GM12878 (cell line): ENCODE data around the gene DMRT1. TPM values are rescaled to one million over a fixed set of nuclear protein-coding genes. Genes with fewer than 3 reads are reported as not detected.

Source experiments
- BHLHE40 ChIP-seq, 2 experiments: fragments of 450-650 bp in 1 of 2; IDR thresholded peaks; 2 replicates each; pipeline ENCODE4 v1.6.1; 2011 to 2017; ENCODE audit warnings: low read depth in 2 of 2, borderline replicate concordance in 1 of 2, improper control_type of control experiment in 1 of 2, low read length in 1 of 2, mild to moderate bottlenecking in 1 of 2
- CEBPB ChIP-seq, 2 experiments: fragments of 150-350 bp in 1 of 2; IDR thresholded peaks; 2 replicates each; pipeline ENCODE4 v1.6.1; 2012 to 2014; ENCODE audit warnings: low read depth in 2 of 2, low read length in 2 of 2, borderline replicate concordance in 1 of 2, inconsistent platforms in 1 of 2
- CHD1 ChIP-seq: IDR thresholded peaks from 2 replicates; pipeline ENCODE4 v1.6.1; 2012; ENCODE audit warnings: low read depth, low read length, improper control_type of control experiment
- CREM ChIP-seq: IDR thresholded peaks from 2 replicates; pipeline ENCODE4 v1.6.1; 2014; ENCODE audit warnings: antibody characterized with exemption, low read depth
- FOXK2 ChIP-seq: fragments of 450-650 bp; IDR thresholded peaks from 2 replicates; pipeline ENCODE4 v1.6.1; 2017; ENCODE audit warnings: mild to moderate bottlenecking, moderate library complexity
- FOXM1 ChIP-seq: IDR thresholded peaks from 2 replicates; pipeline ENCODE4 v1.6.1; 2012; ENCODE audit warnings: low read depth, mild to moderate bottlenecking, inconsistent platforms, low read length, moderate library complexity
- LARP7 ChIP-seq: fragments of 450-650 bp; IDR thresholded peaks from 2 replicates; pipeline ENCODE4 v1.6.1; 2017; ENCODE audit warnings: mild to moderate bottlenecking
- MEF2A ChIP-seq: IDR thresholded peaks from 2 replicates; pipeline ENCODE4 v1.6.1; 2011; ENCODE audit warnings: low read depth, mild to moderate bottlenecking, low read length, moderate library complexity; ENCODE audit not compliant: insufficient read depth
- NFYA ChIP-seq: IDR thresholded peaks from 2 replicates; pipeline ENCODE4 v1.6.1; 2011; ENCODE audit warnings: low read depth, mild to moderate bottlenecking, low read length, improper control_type of control experiment, borderline replicate concordance
- NFYB ChIP-seq: IDR thresholded peaks from 2 replicates; pipeline ENCODE4 v1.6.1; 2011; ENCODE audit warnings: low read depth, mild to moderate bottlenecking, low read length, improper control_type of control experiment, moderate library complexity; ENCODE audit not compliant: insufficient read depth
- RAD21 ChIP-seq: IDR thresholded peaks from 2 replicates; pipeline ENCODE4 v1.6.1; 2011; ENCODE audit warnings: mild to moderate bottlenecking, low read depth, low read length, moderate library complexity; ENCODE audit not compliant: insufficient read depth
- SIX5 ChIP-seq: IDR thresholded peaks from 2 replicates; pipeline ENCODE4 v1.6.1; 2011; ENCODE audit warnings: mild to moderate bottlenecking, low read depth, low read length, moderate library complexity; ENCODE audit not compliant: severe bottlenecking
- SMARCA5 ChIP-seq: fragments of 450-650 bp; IDR thresholded peaks from 2 replicates; pipeline ENCODE4 v1.6.1; 2017; ENCODE audit warnings: mild to moderate bottlenecking
- WRNIP1 ChIP-seq: IDR thresholded peaks from 2 replicates; pipeline ENCODE4 v1.6.1; 2011; ENCODE audit warnings: low read depth, low read length, improper control_type of control experiment, borderline replicate concordance
- YBX1 ChIP-seq: fragments of 450-650 bp; IDR thresholded peaks from 2 replicates; pipeline ENCODE4 v1.6.1; 2016; ENCODE audit warnings: antibody characterized with exemption
- ZNF217 ChIP-seq: fragments of 450-650 bp; IDR thresholded peaks from 2 replicates; pipeline ENCODE4 v1.6.1; 2017; ENCODE audit warnings: antibody characterized with exemption, mild to moderate bottlenecking
- ZNF274 ChIP-seq: IDR thresholded peaks from one replicate; pipeline ENCODE4 v1.8.0; 2011; ENCODE audit not compliant: insufficient read length, insufficient read depth
- ZNF622 ChIP-seq: fragments of 450-650 bp; IDR thresholded peaks from 2 replicates; pipeline ENCODE4 v1.6.1; 2017; ENCODE audit warnings: mild to moderate bottlenecking, inconsistent platforms
- ZSCAN29 ChIP-seq: fragments of 450-650 bp; IDR thresholded peaks from 2 replicates; pipeline ENCODE4 v1.6.1; 2017; ENCODE audit warnings: mild to moderate bottlenecking, moderate library complexity
- polyA plus RNA-seq, 11 experiments: library from polyadenylated mRNA; depleted of rRNA in 4 of 11; unstranded in 6 of 11; stranded (reverse) in 5 of 11; fragments of >200 nt; fragmentation: Nextera tagmentation in 4 of 11; fragmentation: Illumina TruSeq in 1 of 11; extraction: Ambion mirVana in 4 of 11; extraction: Trizol in 1 of 11; gene quantifications; 1 replicate in 1 of 11; 2 replicates in 10 of 11; pipeline versions ENCODE4 v1.2.1 to v1.2.3, GENCODE V29; 2011 to 2016; ENCODE audit warnings: inconsistent platforms in 2 of 11, missing spikeins in 2 of 11, low read depth in 1 of 11
- total RNA-seq, 4 experiments: library from RNA; depleted of rRNA in 3 of 4; stranded (reverse); fragments of >200 nt in 3 of 4; fragmentation: Illumina TruSeq in 1 of 4; extraction: Trizol in 1 of 4; gene quantifications; 2 replicates each; pipeline versions ENCODE4 v1.2.1 to v1.2.3, GENCODE V29; 2013 to 2021
- TF ChIP-seq, protein P1 (sequence below): IDR thresholded peaks from 2 replicates; pipeline ENCODE4 v1.6.1; 2012; ENCODE audit warnings: low read depth, low read length, improper control_type of control experiment
- TF ChIP-seq, protein P2 (sequence below): IDR thresholded peaks from 2 replicates; pipeline ENCODE4 v1.6.1; 2011; ENCODE audit warnings: low read depth, low read length, improper control_type of control experiment, borderline replicate concordance
- TF ChIP-seq, protein P3 (sequence below): fragments of 450-650 bp; IDR thresholded peaks from 2 replicates; pipeline ENCODE4 v1.6.1; 2016; ENCODE audit warnings: mild to moderate bottlenecking
- TF ChIP-seq, protein P4 (sequence below): fragments of 450-650 bp; IDR thresholded peaks from 2 replicates; pipeline ENCODE4 v1.6.1; 2017; ENCODE audit warnings: low read depth, mild to moderate bottlenecking, moderate library complexity
- TF ChIP-seq, protein P5 (sequence below): IDR thresholded peaks from 2 replicates; pipeline ENCODE4 v1.6.1; 2012; ENCODE audit warnings: low read length, inconsistent platforms

The DMRT1 gene
- total and polyA plus RNA-seq, 10 of the 15 experiments (the other 5 are each of a cell fraction or from before 2014, with no cell fraction given): 0.06 to 1.9 (median 0.24) TPM

DNA sequence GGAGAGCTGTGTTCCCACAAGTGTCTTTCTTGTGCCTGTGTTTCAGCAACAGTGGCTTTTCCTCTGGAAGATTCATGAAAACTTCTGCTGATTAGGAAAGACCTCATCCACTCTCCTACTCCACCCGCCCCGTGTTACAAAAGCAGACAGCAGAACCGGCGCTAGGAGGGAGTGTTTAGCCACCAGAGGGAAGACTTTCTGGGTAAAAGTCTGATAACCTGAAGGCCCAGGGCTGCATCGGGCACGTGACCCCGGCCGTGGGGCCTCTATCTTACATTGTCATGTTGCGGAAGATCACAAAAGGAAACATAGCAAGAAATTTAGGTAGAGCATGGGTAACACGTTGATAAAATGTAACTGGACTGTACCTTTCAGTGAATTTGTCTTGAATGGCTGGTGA is 176.6 kb downstream of the DMRT1 start (continued):
- TF ChIP-seq ZNF217: no peak
- no peak for TF ChIP-seq ZNF622
- TF ChIP-seq YBX1: no peak
- TF ChIP-seq, protein P1, sequence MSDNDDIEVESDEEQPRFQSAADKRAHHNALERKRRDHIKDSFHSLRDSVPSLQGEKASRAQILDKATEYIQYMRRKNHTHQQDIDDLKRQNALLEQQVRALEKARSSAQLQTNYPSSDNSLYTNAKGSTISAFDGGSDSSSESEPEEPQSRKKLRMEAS: no peak
- no peak for TF ChIP-seq FOXM1
- no peak for TF ChIP-seq CEBPB (IDR thresholded peaks at IDR 0.05; ENCODE audit: borderline replicate concordance in 1 of 2, low read depth in 2 of 2, low read length in 2 of 2)
- TF ChIP-seq MEF2A: no peak
- peak; percentile 46; the same call in 1 of the 2 replicates for TF ChIP-seq RAD21
- no peak for TF ChIP-seq CREM
- no peak for TF ChIP-seq ZSCAN29
- TF ChIP-seq SIX5: no peak
- TF ChIP-seq, protein P2, sequence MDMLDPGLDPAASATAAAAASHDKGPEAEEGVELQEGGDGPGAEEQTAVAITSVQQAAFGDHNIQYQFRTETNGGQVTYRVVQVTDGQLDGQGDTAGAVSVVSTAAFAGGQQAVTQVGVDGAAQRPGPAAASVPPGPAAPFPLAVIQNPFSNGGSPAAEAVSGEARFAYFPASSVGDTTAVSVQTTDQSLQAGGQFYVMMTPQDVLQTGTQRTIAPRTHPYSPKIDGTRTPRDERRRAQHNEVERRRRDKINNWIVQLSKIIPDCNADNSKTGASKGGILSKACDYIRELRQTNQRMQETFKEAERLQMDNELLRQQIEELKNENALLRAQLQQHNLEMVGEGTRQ: peak; percentile 35; the same call in 1 of the 2 replicates
- TF ChIP-seq SMARCA5: no peak
- no peak for TF ChIP-seq WRNIP1
- TF ChIP-seq, protein P3, sequence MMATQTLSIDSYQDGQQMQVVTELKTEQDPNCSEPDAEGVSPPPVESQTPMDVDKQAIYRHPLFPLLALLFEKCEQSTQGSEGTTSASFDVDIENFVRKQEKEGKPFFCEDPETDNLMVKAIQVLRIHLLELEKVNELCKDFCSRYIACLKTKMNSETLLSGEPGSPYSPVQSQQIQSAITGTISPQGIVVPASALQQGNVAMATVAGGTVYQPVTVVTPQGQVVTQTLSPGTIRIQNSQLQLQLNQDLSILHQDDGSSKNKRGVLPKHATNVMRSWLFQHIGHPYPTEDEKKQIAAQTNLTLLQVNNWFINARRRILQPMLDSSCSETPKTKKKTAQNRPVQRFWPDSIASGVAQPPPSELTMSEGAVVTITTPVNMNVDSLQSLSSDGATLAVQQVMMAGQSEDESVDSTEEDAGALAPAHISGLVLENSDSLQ: no peak
- no peak for TF ChIP-seq NFYA
- no peak for TF ChIP-seq NFYB
- TF ChIP-seq LARP7: no peak
- no peak for TF ChIP-seq CHD1
- TF ChIP-seq, protein P4, sequence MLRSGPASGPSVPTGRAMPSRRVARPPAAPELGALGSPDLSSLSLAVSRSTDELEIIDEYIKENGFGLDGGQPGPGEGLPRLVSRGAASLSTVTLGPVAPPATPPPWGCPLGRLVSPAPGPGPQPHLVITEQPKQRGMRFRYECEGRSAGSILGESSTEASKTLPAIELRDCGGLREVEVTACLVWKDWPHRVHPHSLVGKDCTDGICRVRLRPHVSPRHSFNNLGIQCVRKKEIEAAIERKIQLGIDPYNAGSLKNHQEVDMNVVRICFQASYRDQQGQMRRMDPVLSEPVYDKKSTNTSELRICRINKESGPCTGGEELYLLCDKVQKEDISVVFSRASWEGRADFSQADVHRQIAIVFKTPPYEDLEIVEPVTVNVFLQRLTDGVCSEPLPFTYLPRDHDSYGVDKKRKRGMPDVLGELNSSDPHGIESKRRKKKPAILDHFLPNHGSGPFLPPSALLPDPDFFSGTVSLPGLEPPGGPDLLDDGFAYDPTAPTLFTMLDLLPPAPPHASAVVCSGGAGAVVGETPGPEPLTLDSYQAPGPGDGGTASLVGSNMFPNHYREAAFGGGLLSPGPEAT: no peak
- no peak for TF ChIP-seq ZNF274
- peak; percentile 78 to 91 for TF ChIP-seq BHLHE40 (IDR thresholded peaks at IDR 0.05; ENCODE audit: borderline replicate concordance in 1 of 2, low read depth in 2 of 2, low read length in 1 of 2)
- no peak for TF ChIP-seq FOXK2
- TF ChIP-seq, protein P5, sequence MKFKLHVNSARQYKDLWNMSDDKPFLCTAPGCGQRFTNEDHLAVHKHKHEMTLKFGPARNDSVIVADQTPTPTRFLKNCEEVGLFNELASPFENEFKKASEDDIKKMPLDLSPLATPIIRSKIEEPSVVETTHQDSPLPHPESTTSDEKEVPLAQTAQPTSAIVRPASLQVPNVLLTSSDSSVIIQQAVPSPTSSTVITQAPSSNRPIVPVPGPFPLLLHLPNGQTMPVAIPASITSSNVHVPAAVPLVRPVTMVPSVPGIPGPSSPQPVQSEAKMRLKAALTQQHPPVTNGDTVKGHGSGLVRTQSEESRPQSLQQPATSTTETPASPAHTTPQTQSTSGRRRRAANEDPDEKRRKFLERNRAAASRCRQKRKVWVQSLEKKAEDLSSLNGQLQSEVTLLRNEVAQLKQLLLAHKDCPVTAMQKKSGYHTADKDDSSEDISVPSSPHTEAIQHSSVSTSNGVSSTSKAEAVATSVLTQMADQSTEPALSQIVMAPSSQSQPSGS: no peak
